GM12892 (cell line): ENCODE measurements around the gene RAB9A.

Source experiments
- POLR2A ChIP-seq: IDR thresholded peaks from 2 replicates; pipeline ENCODE4 v1.6.1; 2011; ENCODE audit warnings: low read depth, low read length, control low read depth
- POLR2AphosphoS5 ChIP-seq: IDR thresholded peaks from 2 replicates; pipeline ENCODE4 v1.6.1; 2011; ENCODE audit warnings: low read depth, low read length, control low read depth
- TAF1 ChIP-seq: IDR thresholded peaks from 2 replicates; pipeline ENCODE4 v1.6.1; 2011; ENCODE audit warnings: low read depth, mild to moderate bottlenecking, control low read depth, low read length, borderline replicate concordance

DNA sequence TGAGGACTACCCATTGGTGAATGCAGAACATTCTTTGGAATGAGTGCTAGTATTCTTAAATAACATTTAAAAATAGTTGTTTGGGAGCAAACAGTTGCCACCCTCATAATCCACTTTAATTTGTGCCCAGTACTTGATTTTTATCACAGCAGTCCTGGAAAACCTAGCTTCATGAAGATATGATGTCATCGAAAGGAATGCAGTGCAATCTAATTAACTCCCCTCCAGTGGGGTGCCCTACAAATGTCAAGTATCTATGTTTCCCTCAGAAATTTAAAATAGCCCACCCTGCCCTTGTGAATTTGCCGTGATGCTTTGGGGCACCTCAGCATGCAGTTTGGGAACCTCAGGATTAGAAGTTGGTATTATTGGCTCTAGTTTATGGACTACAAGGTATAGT, 5.4 kb downstream of the RAB9A start:
- no peak for TF ChIP-seq POLR2AphosphoS5
- no peak for TF ChIP-seq POLR2A
- TF ChIP-seq TAF1: no peak
